Activated CD4-positive, alpha-beta T cell treated with anti-CD3 and anti-CD28 coated beads, Interleukin-2, amount 10 ng/mL, durations not matched to agents 7 days and 5 days (primary cell): ENCODE data around the gene MEST. TPM values are rescaled to one million over a fixed set of nuclear protein-coding genes. Genes with fewer than 3 reads are reported as not detected.
"Not testable (repeated sequence)": the region's sequence is repeated elsewhere in the genome, so short reads cannot be mapped to it uniquely, and the experiment has no call there.

Source experiments
- CTCF ChIA-PET: fragments of 350-600 bp; sonication (Branson Sonifier 250); formaldehyde crosslinking; loops from one replicate; lab custom pipeline; 2021; ENCODE audit warnings: antibody characterized with exemption; lab: Charles Lee
- POLR2A ChIA-PET: fragments of 350-600 bp; sonication (Branson Sonifier 250); formaldehyde crosslinking; loops from one replicate; lab custom pipeline; 2021; ENCODE audit warnings: antibody characterized with exemption; lab: Charles Lee
- DNase-seq: peaks from one replicate; pipeline ENCODE4 v3.0.0-alpha.2; 2020
- H3K27ac Mint-ChIP-seq: one replicate; pipeline ENCODE4 v1.8.0; 2021; ENCODE audit warnings: mild to moderate bottlenecking, moderate library complexity, mixed read lengths
- H3K27me3 Mint-ChIP-seq: one replicate; pipeline ENCODE4 v1.8.0; 2021; ENCODE audit warnings: mixed read lengths
- H3K36me3 Mint-ChIP-seq: one replicate; pipeline ENCODE4 v1.8.0; 2021; ENCODE audit warnings: low read depth, mixed read lengths
- H3K4me1 Mint-ChIP-seq: one replicate; pipeline ENCODE4 v1.8.0; 2021; ENCODE audit warnings: mixed read lengths
- H3K4me3 Mint-ChIP-seq: one replicate; pipeline ENCODE4 v1.8.0; 2021; ENCODE audit warnings: mild to moderate bottlenecking, moderate library complexity, mixed read lengths
- H3K9me3 Mint-ChIP-seq: one replicate; pipeline ENCODE4 v1.8.0; 2021; ENCODE audit warnings: mixed read lengths
- total RNA-seq, 2 experiments: library from RNA; stranded (reverse); gene quantifications; one replicate each; pipeline ENCODE4 v1.2.3, GENCODE V29; 2021

The MEST gene, protein sequence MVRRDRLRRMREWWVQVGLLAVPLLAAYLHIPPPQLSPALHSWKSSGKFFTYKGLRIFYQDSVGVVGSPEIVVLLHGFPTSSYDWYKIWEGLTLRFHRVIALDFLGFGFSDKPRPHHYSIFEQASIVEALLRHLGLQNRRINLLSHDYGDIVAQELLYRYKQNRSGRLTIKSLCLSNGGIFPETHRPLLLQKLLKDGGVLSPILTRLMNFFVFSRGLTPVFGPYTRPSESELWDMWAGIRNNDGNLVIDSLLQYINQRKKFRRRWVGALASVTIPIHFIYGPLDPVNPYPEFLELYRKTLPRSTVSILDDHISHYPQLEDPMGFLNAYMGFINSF
- total RNA-seq: 1 to 10 TPM; 1.2 TPM

DNA sequence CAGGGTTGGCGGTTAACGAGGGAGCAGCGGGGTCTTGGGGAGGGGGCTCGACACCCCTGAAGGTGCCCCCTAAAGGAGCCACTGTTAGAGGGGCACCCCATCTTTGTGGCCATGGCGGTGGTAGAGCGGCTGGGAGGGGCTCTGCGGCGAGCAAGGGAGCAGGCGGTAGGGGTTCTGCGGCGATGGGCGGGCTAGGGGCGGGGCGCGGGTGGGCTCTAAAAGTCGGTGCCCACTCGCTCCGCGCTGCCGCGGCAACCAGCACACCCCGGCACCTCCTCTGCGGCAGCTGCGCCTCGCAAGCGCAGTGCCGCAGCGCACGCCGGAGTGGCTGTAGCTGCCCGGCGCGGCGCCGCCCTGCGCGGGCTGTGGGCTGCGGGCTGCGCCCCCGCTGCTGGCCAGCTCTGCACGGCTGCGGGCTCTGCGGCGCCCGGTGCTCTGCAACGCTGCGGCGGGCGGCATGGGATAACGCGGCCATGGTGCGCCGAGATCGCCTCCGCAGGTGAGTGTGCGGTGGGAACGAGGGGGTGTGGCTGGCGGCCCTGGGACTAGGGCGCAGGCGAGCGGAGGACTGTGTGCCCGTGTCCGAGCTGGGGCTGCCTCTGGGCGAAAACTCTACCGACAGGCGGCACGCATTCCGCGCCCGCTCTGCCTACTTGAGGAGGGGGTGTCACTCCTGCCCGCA is at the start of gene MEST:
Gene MEST (plus strand): TSS at position 245 of the 682 bp plus-strand sequence. CDS start 229 bp downstream, at position 474.
- POLR2A ChIA-PET: no interaction called here
- Mint-ChIP-seq H3K4me1 (peaks cover 12% of the 10 kb centered on the region), H3K4me3 (peak within 1 kb of the TSS; percentile 41), H3K27me3 (peaks cover 76% of the 10 kb centered on the region), H3K27ac (no peak within 1 kb of the TSS), H3K9me3 (peaks cover 3% of the 10 kb centered on the region), H3K36me3 (peaks cover 2% of the 10 kb centered on the region)
- CTCF ChIA-PET: no interaction called here
- no peak for DNase-seq

DNA sequence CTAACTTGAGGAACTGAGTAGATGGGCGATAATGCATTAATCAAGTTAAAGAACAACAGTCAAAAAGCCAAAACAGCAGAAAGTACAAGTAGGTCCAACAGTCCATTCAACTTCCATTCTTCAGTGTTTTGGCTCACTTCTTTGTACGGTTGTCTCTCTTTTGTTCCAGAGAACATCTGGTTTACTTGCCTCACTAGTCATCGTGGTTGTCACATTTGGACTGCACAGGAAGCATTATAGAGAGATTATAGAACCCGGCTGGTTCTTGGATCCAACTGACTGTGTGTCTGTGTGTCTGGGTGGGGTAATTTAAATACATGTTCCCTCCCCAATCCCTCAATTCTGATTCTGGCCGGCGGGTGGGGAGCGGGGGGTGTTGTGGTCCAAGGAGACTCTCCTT is 49.3 kb upstream of the MEST start:
- Mint-ChIP-seq H3K27ac (no peak overlapping the region), H3K27me3 (no peaks in the 10 kb centered on the region), H3K9me3 (peaks cover 10% of the 10 kb centered on the region), H3K36me3 (peaks cover 22% of the 10 kb centered on the region), H3K4me1 (peaks cover 51% of the 10 kb centered on the region), H3K4me3 (no peak overlapping the region)
- ChIA-PET CTCF (no interaction called here), POLR2A (interaction anchor here (0.7 kb wide), 1 partner anchor 87 kb away, joined by 3 read pairs; no protein-coding TSS in a partner anchor)
- DNase-seq: no peak

DNA sequence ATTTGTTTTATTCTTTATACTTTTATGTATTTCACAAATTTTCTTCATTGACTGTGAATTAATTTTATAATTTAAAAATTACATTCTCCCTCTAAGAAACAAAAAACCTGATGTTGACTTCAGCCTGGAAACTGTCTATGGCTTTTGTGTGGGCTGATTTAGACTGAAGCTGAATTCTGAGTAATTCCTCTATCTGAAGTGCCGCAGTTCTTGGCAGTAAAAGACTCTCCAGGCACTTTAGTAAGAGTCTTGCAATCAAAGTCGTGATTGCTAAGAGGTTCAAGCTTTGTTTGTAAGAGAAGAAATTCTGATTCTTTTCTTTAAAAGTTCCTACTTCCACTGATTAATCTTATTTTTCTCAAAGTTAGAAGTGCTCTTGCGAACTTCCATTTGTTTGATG is 47.7 kb upstream of the MEST start:
- H3K4me3 Mint-ChIP-seq: no peak overlapping the region
- H3K4me1 Mint-ChIP-seq: peaks cover 44% of the 10 kb centered on the region
- no peak overlapping the region for H3K27ac Mint-ChIP-seq
- H3K27me3 Mint-ChIP-seq: peaks cover 2% of the 10 kb centered on the region
- DNase-seq: no peak
- CTCF ChIA-PET: no interaction called here
- H3K36me3 Mint-ChIP-seq: peaks cover 22% of the 10 kb centered on the region
- POLR2A ChIA-PET: no interaction called here
- H3K9me3 Mint-ChIP-seq: peaks cover 20% of the 10 kb centered on the region

- peaks cover 2% of the 10 kb centered on the region for H3K27me3 Mint-ChIP-seq
- POLR2A ChIA-PET: no interaction called here
- peaks cover 16% of the 10 kb centered on the region for H3K36me3 Mint-ChIP-seq
- CTCF ChIA-PET: no interaction called here
- H3K4me1 Mint-ChIP-seq: peaks cover 38% of the 10 kb centered on the region
- no peak overlapping the region for H3K4me3 Mint-ChIP-seq
- no peak overlapping the region for H3K27ac Mint-ChIP-seq
- DNase-seq: no peak
- H3K9me3 Mint-ChIP-seq: peaks cover 18% of the 10 kb centered on the region
Observed at GRCh38 chr7:130444751-130445407, 47.0 kb upstream of the MEST start.

- Mint-ChIP-seq H3K9me3 (peaks cover 16% of the 10 kb centered on the region), H3K27me3 (peaks cover 2% of the 10 kb centered on the region), H3K27ac (no peak overlapping the region), H3K4me3 (no peak overlapping the region), H3K36me3 (peaks cover 12% of the 10 kb centered on the region), H3K4me1 (peaks cover 30% of the 10 kb centered on the region)
- CTCF ChIA-PET: interaction anchor here (0.7 to 1.0 kb wide), 2 partner anchors 33 to 40 kb away, joined by 3 read pairs; no protein-coding TSS in a partner anchor
- DNase-seq: no peak
- POLR2A ChIA-PET: no interaction called here
Observed at GRCh38 chr7:130446259-130446658, 45.6 kb upstream of the MEST start.

- H3K36me3 Mint-ChIP-seq, POLR2A ChIA-PET, H3K4me3 Mint-ChIP-seq, H3K27ac Mint-ChIP-seq, H3K27me3 Mint-ChIP-seq, DNase-seq, H3K4me1 Mint-ChIP-seq: not testable (repeated sequence)
- CTCF ChIA-PET: interaction anchor here (0.6 kb wide), 1 partner anchor 282 kb away, joined by 3 read pairs; no protein-coding TSS in a partner anchor
- peaks cover 15% of the 10 kb centered on the region for H3K9me3 Mint-ChIP-seq
Observed at GRCh38 chr7:130451344-130451743, 40.5 kb upstream of the MEST start.

DNA sequence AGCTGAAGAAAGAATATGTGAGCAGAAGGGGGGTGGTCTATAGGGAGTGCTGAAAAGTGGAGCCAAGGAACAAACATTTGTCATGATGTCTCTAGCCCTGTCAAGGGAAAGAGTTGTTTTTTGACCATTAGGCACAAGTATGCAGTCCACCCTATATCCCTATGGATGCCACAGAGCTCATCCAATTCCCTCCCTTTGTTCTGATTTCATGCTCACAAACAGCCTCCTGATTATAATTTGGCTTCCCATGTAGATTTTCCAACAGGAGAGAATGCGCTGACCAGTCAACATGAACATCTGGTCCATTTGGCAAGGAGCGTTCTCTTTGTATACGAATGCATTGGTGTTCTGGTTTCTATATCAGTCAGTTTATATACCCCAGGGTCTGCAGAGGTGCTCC is 38.9 kb upstream of the MEST start:
- Mint-ChIP-seq H3K4me1 (peaks cover under 1% of the 10 kb centered on the region), H3K9me3 (peaks cover 9% of the 10 kb centered on the region), H3K4me3 (no peak overlapping the region), H3K27ac (no peak overlapping the region), H3K36me3 (peaks cover 3% of the 10 kb centered on the region), H3K27me3 (peaks cover 2% of the 10 kb centered on the region)
- CTCF ChIA-PET: interaction anchor here (0.8 to 1.4 kb wide), 3 partner anchors 34 to 158 kb away, joined by 3 to 5 read pairs (median 3); no protein-coding TSS in a partner anchor
- POLR2A ChIA-PET: no interaction called here
- DNase-seq: no peak

- POLR2A ChIA-PET: interaction anchor here (0.8 kb wide), 1 partner anchor 567 kb away, joined by 3 read pairs; no protein-coding TSS in a partner anchor
- CTCF ChIA-PET: no interaction called here
- H3K4me3 Mint-ChIP-seq: no peak overlapping the region
- no peak overlapping the region for H3K27ac Mint-ChIP-seq
- H3K36me3 Mint-ChIP-seq: peaks cover 10% of the 10 kb centered on the region
- no peaks in the 10 kb centered on the region for H3K27me3 Mint-ChIP-seq
- no peak for DNase-seq
- peaks cover 11% of the 10 kb centered on the region for H3K4me1 Mint-ChIP-seq
- H3K9me3 Mint-ChIP-seq: peaks cover 16% of the 10 kb centered on the region
Observed at GRCh38 chr7:130454959-130455358, 36.9 kb upstream of the MEST start.

DNA sequence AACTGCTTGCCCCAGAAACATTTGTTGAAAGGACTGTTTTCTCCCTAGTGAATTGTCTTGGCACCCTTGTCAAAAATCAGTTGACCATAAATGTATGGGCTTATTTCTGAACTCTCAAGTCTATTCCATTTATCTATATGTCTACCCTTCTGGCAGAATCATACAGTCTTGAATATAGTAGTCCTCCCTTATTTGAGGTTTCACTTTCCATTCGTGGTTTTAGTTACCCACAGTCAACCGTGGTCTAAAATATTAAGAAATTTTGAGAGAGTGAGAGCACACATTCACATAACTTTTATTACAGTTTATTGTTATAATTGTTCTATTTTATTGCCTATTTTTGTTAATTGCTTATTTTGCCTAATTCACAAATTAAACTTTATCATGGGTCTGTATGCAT is 33.6 kb upstream of the MEST start:
- Mint-ChIP-seq H3K36me3 (peaks cover 10% of the 10 kb centered on the region), H3K27me3 (no peaks in the 10 kb centered on the region)
- CTCF ChIA-PET: interaction anchor here (1.3 kb wide), 1 partner anchor 17 kb away, joined by 3 read pairs; the partner anchor contains the start of gene CEP41

GRCh38 chr7:130461272-130461671 is 30.6 kb upstream of the MEST start:
- H3K27me3 Mint-ChIP-seq: no peaks in the 10 kb centered on the region
- H3K9me3 Mint-ChIP-seq: peaks cover 23% of the 10 kb centered on the region
- ChIA-PET POLR2A (no interaction called here), CTCF (no interaction called here)
- no peak overlapping the region for H3K4me3 Mint-ChIP-seq
- peaks cover 10% of the 10 kb centered on the region for H3K36me3 Mint-ChIP-seq
- H3K4me1 Mint-ChIP-seq: peaks cover 11% of the 10 kb centered on the region
- DNase-seq: no peak
- no peak overlapping the region for H3K27ac Mint-ChIP-seq

More for the DNA sequence above, 33.6 kb upstream of the MEST start:
- Mint-ChIP-seq H3K27ac (peak overlapping the region; percentile 6), H3K4me3 (no peak overlapping the region), H3K9me3 (peaks cover 22% of the 10 kb centered on the region), H3K4me1 (peaks cover 11% of the 10 kb centered on the region)
- POLR2A ChIA-PET: interaction anchor here (0.7 kb wide), 1 partner anchor 977 kb away, joined by 3 read pairs; no protein-coding TSS in a partner anchor
- no peak for DNase-seq

- ChIA-PET POLR2A (no interaction called here), CTCF (interaction anchor here (1.3 kb wide), 1 partner anchor 14 kb away, joined by 3 read pairs; no protein-coding TSS in a partner anchor)
- no peak overlapping the region for H3K27ac Mint-ChIP-seq
- peaks cover 6% of the 10 kb centered on the region for H3K36me3 Mint-ChIP-seq
- no peak for DNase-seq
- peaks cover 18% of the 10 kb centered on the region for H3K9me3 Mint-ChIP-seq
- no peak overlapping the region for H3K4me3 Mint-ChIP-seq
- H3K27me3 Mint-ChIP-seq: no peaks in the 10 kb centered on the region
- H3K4me1 Mint-ChIP-seq: peaks cover 2% of the 10 kb centered on the region
Observed at GRCh38 chr7:130463553-130464434, 28.1 kb upstream of the MEST start.

- no peaks in the 10 kb centered on the region for H3K36me3 Mint-ChIP-seq
- H3K4me3 Mint-ChIP-seq: no peak overlapping the region
- ChIA-PET CTCF (no interaction called here), POLR2A (no interaction called here)
- no peaks in the 10 kb centered on the region for H3K4me1 Mint-ChIP-seq
- H3K9me3 Mint-ChIP-seq: peaks cover 4% of the 10 kb centered on the region
- peaks cover 9% of the 10 kb centered on the region for H3K27me3 Mint-ChIP-seq
- no peak overlapping the region for H3K27ac Mint-ChIP-seq
- no peak for DNase-seq
Observed at GRCh38 chr7:130468612-130469011, 23.3 kb upstream of the MEST start.
